GM23338 (cell line): ENCODE data around the gene PALMD. TPM values are rescaled to one million over a fixed set of nuclear protein-coding genes. Genes with fewer than 3 reads are reported as not detected.

Source experiments
- ATAC-seq: fragments of 200-7000 bp; cut with Tn5 transposase; 3 replicates; pipeline ENCODE4 v1.9.1; 2020
- DNase-seq: peaks from one replicate; pipeline ENCODE4 v3.0.0-alpha.2; 2015; ENCODE audit warnings: low spot score
- H2AFZ ChIP-seq: fragments of 200-600 bp; sonication (generic); 2 replicates; pipeline ENCODE4 v1.8.0; 2016; ENCODE audit warnings: antibody characterized with exemption, mild to moderate bottlenecking, moderate library complexity
- H3F3A ChIP-seq: fragments of 200-600 bp; sonication (generic); replicated peaks from 2 replicates; pipeline ENCODE4 v1.8.0; 2017; ENCODE audit warnings: antibody characterized with exemption, mixed run types, low read depth
- H3K27ac ChIP-seq: fragments of 200-600 bp; sonication (generic); 2 replicates; pipeline ENCODE4 v1.6.1; 2016; ENCODE audit warnings: low read depth
- H3K27me3 ChIP-seq: fragments of 200-600 bp; sonication (generic); 2 replicates; pipeline ENCODE4 v1.8.0; 2016; ENCODE audit warnings: mild to moderate bottlenecking, mixed run types, moderate library complexity; ENCODE audit not compliant: insufficient read depth
- H3K36me3 ChIP-seq: fragments of 200-600 bp; sonication (generic); 2 replicates; pipeline ENCODE4 v1.8.0; 2016; ENCODE audit warnings: mild to moderate bottlenecking; ENCODE audit not compliant: insufficient read depth
- H3K4me1 ChIP-seq: fragments of 200-600 bp; sonication (generic); 2 replicates; pipeline ENCODE4 v1.8.0; 2016; ENCODE audit warnings: mild to moderate bottlenecking, moderate library complexity; ENCODE audit not compliant: insufficient read depth
- H3K4me2 ChIP-seq: fragments of 200-600 bp; sonication (generic); 2 replicates; pipeline ENCODE4 v1.7.1; 2017; ENCODE audit warnings: mixed run types
- H3K4me3 ChIP-seq: fragments of 200-600 bp; sonication (generic); 2 replicates; pipeline ENCODE4 v1.6.1; 2016; ENCODE audit warnings: mixed run types
- H3K79me2 ChIP-seq: fragments of 200-600 bp; sonication (generic); replicated peaks from 2 replicates; pipeline ENCODE4 v1.8.0; 2017; ENCODE audit warnings: mild to moderate bottlenecking; ENCODE audit not compliant: insufficient read depth
- H3K9me2 ChIP-seq: fragments of 200-600 bp; sonication (generic); 2 replicates; pipeline ENCODE4 v1.8.0; 2017; ENCODE audit not compliant: insufficient read depth
- H4K20me1 ChIP-seq: fragments of 200-600 bp; sonication (generic); replicated peaks from 2 replicates; pipeline ENCODE4 v1.8.0; 2017; ENCODE audit warnings: mild to moderate bottlenecking; ENCODE audit not compliant: insufficient read depth
- H3K27ac Mint-ChIP-seq: 2 replicates; pipeline ENCODE4 v1.8.0; 2020; ENCODE audit warnings: inconsistent platforms, mild to moderate bottlenecking, moderate library complexity, mixed read lengths
- H3K27me3 Mint-ChIP-seq: 3 replicates; pipeline ENCODE4 v1.8.0; 2022; ENCODE audit warnings: low read depth, mild to moderate bottlenecking, moderate library complexity, mixed read lengths, inconsistent platforms; ENCODE audit not compliant: insufficient read depth, poor library complexity
- H3K36me3 Mint-ChIP-seq: 3 replicates; pipeline ENCODE4 v1.8.0; 2021; ENCODE audit warnings: low read depth, mild to moderate bottlenecking, inconsistent platforms, moderate library complexity, mixed read lengths
- H3K4me1 Mint-ChIP-seq: 3 replicates; pipeline ENCODE4 v1.8.0; 2020; ENCODE audit warnings: mild to moderate bottlenecking, inconsistent platforms, mixed read lengths
- H3K4me3 Mint-ChIP-seq: 3 replicates; pipeline ENCODE4 v1.8.0; 2021; ENCODE audit warnings: moderate library complexity, mild to moderate bottlenecking, inconsistent platforms, mixed read lengths
- H3K9me3 Mint-ChIP-seq: 3 replicates; pipeline ENCODE4 v1.8.0; 2020; ENCODE audit warnings: moderate library complexity, mild to moderate bottlenecking, inconsistent platforms, mixed read lengths
- CREB1 ChIP-seq: fragments of 250-450 bp; sonication (Bioruptor Pico); IDR thresholded peaks from 2 replicates; pipeline ENCODE4 v1.5.0; 2020; ENCODE audit warnings: low read depth, mild to moderate bottlenecking, moderate library complexity
- EZH2 ChIP-seq: fragments of 200-600 bp; sonication (generic); IDR thresholded peaks from one replicate; pipeline ENCODE4 v1.8.0; 2017; ENCODE audit warnings: antibody characterized with exemption, mild to moderate bottlenecking, low read depth; ENCODE audit not compliant: unreplicated experiment
- EZH2phosphoT487 ChIP-seq: fragments of 200-600 bp; sonication (generic); IDR thresholded peaks from one replicate; pipeline ENCODE4 v1.8.1; 2018; ENCODE audit warnings: antibody characterized with exemption; ENCODE audit not compliant: unreplicated experiment
- JUNB ChIP-seq: IDR thresholded peaks from one replicate; pipeline ENCODE4 v1.6.1; 2016; ENCODE audit warnings: antibody characterized with exemption; ENCODE audit not compliant: unreplicated experiment
- NANOG ChIP-seq: IDR thresholded peaks from 2 replicates; pipeline ENCODE4 v1.6.1; 2016; ENCODE audit warnings: antibody characterized with exemption, borderline replicate concordance
- STAT1 ChIP-seq: IDR thresholded peaks from one replicate; pipeline ENCODE4 v1.6.1; 2016; ENCODE audit warnings: antibody characterized with exemption; ENCODE audit not compliant: unreplicated experiment
- ZNF331 ChIP-seq: fragments of 250-450 bp; sonication (Bioruptor Pico); IDR thresholded peaks from 2 replicates; pipeline ENCODE4 v1.5.0; 2020; ENCODE audit warnings: low read depth, mild to moderate bottlenecking, moderate library complexity
- polyA plus RNA-seq: library from polyadenylated mRNA; unstranded; fragments of >200 nt; fragmentation: Nextera tagmentation; extraction: Ambion mirVana; gene quantifications from 2 replicates; pipeline ENCODE4 v1.2.1, GENCODE V29; 2016
- total RNA-seq: library from RNA; depleted of rRNA; stranded (reverse); fragments of >200 nt; shearing (Covaris generic); gene quantifications from 2 replicates; pipeline ENCODE4 v1.2.3, GENCODE V29; 2014
- TF ChIP-seq, protein P1 (sequence below): IDR thresholded peaks from one replicate; pipeline ENCODE4 v1.6.1; 2018; ENCODE audit warnings: antibody characterized with exemption; ENCODE audit not compliant: unreplicated experiment
- TF ChIP-seq, protein P2 (sequence below), 2 experiments: fragments of 200-600 bp in 1 of 2; sonication (generic) in 1 of 2; conservative IDR thresholded peaks; 2 replicates each; pipeline versions ENCODE4 v1.5.1 to v1.6.1; 2016 to 2017; ENCODE audit warnings: antibody characterized with exemption in 2 of 2, low read depth in 2 of 2, mild to moderate bottlenecking in 2 of 2, moderate library complexity in 1 of 2
- TF ChIP-seq, protein P3 (sequence below): fragments of 250-450 bp; sonication (Bioruptor Pico); IDR thresholded peaks from 2 replicates; pipeline ENCODE4 v1.5.0; 2020; ENCODE audit warnings: mild to moderate bottlenecking, moderate library complexity

Gene PALMD
- total and polyA plus RNA-seq, 2 experiments from 2014 or later: not detected

DNA sequence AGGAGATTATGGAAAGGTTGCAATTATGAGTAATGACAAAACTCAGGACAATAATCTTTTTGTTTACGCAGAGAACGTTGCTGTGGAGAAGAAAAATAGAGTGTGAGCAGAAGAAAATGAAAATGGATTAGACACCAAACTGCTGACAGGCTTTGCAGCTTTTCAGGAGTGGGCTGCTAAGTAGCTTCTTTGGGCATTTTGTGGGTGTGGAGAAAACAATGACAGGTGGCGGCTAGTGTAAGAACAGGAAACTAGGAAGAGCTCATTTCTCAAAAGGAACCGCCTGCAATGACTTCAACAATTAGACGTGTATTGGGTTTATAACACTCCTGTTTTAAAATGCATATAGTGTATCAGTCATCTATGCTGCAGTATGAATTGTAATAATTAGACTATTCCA lies 18.3 kb upstream of the PALMD start (continued):
- TF ChIP-seq, protein P1, sequence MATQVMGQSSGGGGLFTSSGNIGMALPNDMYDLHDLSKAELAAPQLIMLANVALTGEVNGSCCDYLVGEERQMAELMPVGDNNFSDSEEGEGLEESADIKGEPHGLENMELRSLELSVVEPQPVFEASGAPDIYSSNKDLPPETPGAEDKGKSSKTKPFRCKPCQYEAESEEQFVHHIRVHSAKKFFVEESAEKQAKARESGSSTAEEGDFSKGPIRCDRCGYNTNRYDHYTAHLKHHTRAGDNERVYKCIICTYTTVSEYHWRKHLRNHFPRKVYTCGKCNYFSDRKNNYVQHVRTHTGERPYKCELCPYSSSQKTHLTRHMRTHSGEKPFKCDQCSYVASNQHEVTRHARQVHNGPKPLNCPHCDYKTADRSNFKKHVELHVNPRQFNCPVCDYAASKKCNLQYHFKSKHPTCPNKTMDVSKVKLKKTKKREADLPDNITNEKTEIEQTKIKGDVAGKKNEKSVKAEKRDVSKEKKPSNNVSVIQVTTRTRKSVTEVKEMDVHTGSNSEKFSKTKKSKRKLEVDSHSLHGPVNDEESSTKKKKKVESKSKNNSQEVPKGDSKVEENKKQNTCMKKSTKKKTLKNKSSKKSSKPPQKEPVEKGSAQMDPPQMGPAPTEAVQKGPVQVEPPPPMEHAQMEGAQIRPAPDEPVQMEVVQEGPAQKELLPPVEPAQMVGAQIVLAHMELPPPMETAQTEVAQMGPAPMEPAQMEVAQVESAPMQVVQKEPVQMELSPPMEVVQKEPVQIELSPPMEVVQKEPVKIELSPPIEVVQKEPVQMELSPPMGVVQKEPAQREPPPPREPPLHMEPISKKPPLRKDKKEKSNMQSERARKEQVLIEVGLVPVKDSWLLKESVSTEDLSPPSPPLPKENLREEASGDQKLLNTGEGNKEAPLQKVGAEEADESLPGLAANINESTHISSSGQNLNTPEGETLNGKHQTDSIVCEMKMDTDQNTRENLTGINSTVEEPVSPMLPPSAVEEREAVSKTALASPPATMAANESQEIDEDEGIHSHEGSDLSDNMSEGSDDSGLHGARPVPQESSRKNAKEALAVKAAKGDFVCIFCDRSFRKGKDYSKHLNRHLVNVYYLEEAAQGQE: no peak

DNA sequence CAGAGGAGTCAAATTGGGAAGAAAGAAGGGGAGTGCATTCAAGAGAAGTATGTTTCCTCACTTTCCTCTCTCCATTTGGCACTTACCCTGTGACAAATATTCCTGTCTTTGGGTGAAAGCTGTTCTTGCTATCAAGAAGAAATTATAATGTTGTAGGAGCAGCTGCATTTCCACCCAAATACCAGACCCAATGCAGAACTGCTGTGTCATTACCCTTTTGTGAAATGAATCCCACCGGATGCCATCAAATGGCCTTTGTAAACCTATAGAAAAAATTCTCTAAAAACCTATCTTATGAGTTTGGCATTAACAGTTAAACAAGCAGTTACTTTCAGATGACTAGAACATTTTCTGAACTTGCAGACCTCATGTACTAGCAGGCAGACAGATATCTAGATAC lies 16.7 kb upstream of the PALMD start:
- Mint-ChIP-seq H3K36me3 (no peaks in the 10 kb centered on the region), H3K4me1 (peaks cover 3% of the 10 kb centered on the region; the same call in 2 of the 3 replicates), H3K27me3 (peaks cover 2% of the 10 kb centered on the region), H3K9me3 (no peaks in the 10 kb centered on the region), H3K4me3 (no peak overlapping the region), H3K27ac (no peak overlapping the region)
- no peak overlapping the region for H2AFZ ChIP-seq
- no peak overlapping the region for H3K27ac ChIP-seq
- no peaks in the 10 kb centered on the region for H3F3A ChIP-seq
- no peak overlapping the region for H3K4me2 ChIP-seq
- TF ChIP-seq, protein P2, sequence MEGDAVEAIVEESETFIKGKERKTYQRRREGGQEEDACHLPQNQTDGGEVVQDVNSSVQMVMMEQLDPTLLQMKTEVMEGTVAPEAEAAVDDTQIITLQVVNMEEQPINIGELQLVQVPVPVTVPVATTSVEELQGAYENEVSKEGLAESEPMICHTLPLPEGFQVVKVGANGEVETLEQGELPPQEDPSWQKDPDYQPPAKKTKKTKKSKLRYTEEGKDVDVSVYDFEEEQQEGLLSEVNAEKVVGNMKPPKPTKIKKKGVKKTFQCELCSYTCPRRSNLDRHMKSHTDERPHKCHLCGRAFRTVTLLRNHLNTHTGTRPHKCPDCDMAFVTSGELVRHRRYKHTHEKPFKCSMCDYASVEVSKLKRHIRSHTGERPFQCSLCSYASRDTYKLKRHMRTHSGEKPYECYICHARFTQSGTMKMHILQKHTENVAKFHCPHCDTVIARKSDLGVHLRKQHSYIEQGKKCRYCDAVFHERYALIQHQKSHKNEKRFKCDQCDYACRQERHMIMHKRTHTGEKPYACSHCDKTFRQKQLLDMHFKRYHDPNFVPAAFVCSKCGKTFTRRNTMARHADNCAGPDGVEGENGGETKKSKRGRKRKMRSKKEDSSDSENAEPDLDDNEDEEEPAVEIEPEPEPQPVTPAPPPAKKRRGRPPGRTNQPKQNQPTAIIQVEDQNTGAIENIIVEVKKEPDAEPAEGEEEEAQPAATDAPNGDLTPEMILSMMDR (conservative IDR thresholded peaks at IDR 0.05; ENCODE audit: low read depth in 2 of 2): no peak
- no peak for TF ChIP-seq EZH2phosphoT487
- TF ChIP-seq JUNB: no peak
- TF ChIP-seq EZH2: no peak
- TF ChIP-seq ZNF331 (CRISPR knock-in tag): no peak
- no peak for TF ChIP-seq NANOG
- no peak for TF ChIP-seq CREB1
- TF ChIP-seq, protein P1: no peak
- no peak for TF ChIP-seq STAT1
- TF ChIP-seq, protein P3, sequence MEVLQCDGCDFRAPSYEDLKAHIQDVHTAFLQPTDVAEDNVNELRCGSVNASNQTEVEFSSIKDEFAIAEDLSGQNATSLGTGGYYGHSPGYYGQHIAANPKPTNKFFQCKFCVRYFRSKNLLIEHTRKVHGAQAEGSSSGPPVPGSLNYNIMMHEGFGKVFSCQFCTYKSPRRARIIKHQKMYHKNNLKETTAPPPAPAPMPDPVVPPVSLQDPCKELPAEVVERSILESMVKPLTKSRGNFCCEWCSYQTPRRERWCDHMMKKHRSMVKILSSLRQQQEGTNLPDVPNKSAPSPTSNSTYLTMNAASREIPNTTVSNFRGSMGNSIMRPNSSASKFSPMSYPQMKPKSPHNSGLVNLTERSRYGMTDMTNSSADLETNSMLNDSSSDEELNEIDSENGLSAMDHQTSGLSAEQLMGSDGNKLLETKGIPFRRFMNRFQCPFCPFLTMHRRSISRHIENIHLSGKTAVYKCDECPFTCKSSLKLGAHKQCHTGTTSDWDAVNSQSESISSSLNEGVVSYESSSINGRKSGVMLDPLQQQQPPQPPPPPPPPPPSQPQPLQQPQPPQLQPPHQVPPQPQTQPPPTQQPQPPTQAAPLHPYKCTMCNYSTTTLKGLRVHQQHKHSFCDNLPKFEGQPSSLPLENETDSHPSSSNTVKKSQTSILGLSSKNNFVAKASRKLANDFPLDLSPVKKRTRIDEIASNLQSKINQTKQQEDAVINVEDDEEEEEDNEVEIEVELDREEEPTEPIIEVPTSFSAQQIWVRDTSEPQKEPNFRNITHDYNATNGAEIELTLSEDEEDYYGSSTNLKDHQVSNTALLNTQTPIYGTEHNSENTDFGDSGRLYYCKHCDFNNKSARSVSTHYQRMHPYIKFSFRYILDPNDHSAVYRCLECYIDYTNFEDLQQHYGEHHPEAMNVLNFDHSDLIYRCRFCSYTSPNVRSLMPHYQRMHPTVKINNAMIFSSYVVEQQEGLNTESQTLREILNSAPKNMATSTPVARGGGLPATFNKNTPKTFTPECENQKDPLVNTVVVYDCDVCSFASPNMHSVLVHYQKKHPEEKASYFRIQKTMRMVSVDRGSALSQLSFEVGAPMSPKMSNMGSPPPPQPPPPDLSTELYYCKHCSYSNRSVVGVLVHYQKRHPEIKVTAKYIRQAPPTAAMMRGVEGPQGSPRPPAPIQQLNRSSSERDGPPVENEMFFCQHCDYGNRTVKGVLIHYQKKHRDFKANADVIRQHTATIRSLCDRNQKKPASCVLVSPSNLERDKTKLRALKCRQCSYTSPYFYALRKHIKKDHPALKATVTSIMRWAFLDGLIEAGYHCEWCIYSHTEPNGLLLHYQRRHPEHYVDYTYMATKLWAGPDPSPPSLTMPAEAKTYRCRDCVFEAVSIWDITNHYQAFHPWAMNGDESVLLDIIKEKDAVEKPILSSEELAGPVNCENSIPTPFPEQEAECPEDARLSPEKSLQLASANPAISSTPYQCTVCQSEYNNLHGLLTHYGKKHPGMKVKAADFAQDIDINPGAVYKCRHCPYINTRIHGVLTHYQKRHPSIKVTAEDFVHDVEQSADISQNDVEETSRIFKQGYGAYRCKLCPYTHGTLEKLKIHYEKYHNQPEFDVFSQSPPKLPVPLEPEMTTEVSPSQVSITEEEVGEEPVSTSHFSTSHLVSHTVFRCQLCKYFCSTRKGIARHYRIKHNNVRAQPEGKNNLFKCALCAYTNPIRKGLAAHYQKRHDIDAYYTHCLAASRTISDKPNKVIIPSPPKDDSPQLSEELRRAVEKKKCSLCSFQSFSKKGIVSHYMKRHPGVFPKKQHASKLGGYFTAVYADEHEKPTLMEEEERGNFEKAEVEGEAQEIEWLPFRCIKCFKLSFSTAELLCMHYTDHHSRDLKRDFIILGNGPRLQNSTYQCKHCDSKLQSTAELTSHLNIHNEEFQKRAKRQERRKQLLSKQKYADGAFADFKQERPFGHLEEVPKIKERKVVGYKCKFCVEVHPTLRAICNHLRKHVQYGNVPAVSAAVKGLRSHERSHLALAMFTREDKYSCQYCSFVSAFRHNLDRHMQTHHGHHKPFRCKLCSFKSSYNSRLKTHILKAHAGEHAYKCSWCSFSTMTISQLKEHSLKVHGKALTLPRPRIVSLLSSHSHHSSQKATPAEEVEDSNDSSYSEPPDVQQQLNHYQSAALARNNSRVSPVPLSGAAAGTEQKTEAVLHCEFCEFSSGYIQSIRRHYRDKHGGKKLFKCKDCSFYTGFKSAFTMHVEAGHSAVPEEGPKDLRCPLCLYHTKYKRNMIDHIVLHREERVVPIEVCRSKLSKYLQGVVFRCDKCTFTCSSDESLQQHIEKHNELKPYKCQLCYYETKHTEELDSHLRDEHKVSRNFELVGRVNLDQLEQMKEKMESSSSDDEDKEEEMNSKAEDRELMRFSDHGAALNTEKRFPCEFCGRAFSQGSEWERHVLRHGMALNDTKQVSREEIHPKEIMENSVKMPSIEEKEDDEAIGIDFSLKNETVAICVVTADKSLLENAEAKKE (CRISPR knock-in tag): no peak
- no peaks in the 10 kb centered on the region for H3K4me1 ChIP-seq
- H3K9me2 ChIP-seq: peaks cover 17% of the 10 kb centered on the region
- no peaks in the 10 kb centered on the region for H3K36me3 ChIP-seq
- no peaks in the 10 kb centered on the region for H4K20me1 ChIP-seq
- ATAC-seq (no peak), DNase-seq (no peak)
- no peaks in the 10 kb centered on the region for H3K79me2 ChIP-seq
- no peaks in the 10 kb centered on the region for H3K27me3 ChIP-seq
- H3K4me3 ChIP-seq: no peak overlapping the region
